Subcutaneous adipose tissue (tissue), 4 donors: ENCODE data around the gene CCDC127. TPM values are rescaled to one million over a fixed set of nuclear protein-coding genes. Genes with fewer than 3 reads are reported as not detected.

Source experiments
- CTCF ChIP-seq: fragments of 450-650 bp; IDR thresholded peaks from one replicate; pipeline ENCODE4 v1.5.1; 2016; ENCODE audit warnings: low read depth, mild to moderate bottlenecking, control low read depth, antibody characterized with exemption, moderate library complexity
- total RNA-seq, 4 donors: library from RNA; depleted of rRNA; stranded (reverse); fragments of >200 nt; gene quantifications; one replicate each; pipeline ENCODE4 v1.1.0, GENCODE V29; 2016

Gene CCDC127
- total RNA-seq, 4 donors from 2014 or later, result 4.9 to 6.5 (median 5.8) TPM

DNA sequence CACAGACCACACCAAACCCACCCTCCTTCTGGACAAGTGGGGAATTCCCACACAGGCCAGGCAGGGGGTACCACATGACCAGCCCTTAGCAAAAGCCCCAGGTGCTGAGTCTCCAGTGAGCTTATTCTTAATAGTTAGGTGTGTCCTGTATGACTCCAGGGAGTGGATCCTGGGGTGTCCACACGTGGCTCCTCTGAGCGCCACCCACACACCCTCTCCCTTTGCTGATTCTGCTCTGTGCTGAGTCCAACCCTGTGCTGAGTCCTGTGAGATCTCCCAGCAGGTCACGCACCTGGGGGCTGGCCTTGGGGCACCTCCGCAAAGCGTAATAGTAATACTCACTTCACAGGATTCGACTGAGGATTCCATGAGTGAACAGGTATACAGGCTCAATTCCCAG lies 14.0 kb downstream of the CCDC127 start:
- TF ChIP-seq CTCF, result no peak

GRCh38 chr5:203246-203930 lies 14.6 kb downstream of the CCDC127 start:
- no peak for TF ChIP-seq CTCF

GRCh38 chr5:201672-202071 lies 16.3 kb downstream of the CCDC127 start:
- TF ChIP-seq CTCF, result no peak

GRCh38 chr5:200985-201384 lies 17.0 kb downstream of the CCDC127 start:
- no peak for TF ChIP-seq CTCF

DNA sequence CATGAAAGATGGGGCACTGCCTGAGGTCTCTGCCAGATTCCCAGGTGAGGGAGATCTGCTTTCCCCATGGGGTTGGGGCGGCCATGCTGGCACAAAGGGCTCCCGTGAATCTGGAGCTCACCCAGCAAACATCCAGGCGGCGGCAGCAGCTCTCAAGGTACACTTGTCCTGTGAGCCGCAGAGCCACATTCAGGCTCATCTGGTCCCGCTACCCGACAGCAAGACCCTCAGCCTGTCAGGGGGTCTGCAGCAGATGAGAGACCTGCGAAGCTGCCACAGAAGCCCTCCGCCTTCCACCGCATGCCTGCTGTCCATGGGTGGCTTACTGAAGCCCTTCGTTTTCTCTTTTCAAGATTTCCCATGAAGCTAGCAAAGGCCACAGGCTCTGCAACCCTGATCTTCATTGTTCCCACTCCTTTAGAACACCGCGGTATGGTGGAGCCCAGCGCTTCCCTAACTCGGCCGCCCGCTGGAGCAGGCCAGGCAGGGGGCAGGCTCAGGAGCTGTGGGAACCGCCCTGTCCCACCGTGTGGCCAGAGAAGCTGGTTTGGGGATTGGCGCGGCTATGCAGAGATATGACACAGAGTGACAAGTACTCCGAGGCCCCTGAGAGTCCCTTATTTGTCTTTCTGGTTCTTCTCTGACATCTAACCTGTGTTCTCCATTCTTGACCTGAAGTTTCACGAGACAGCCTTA lies 17.9 kb downstream of the CCDC127 start:
- no peak for TF ChIP-seq CTCF

GRCh38 chr5:199197-199949 lies 18.6 kb downstream of the CCDC127 start:
- no peak for TF ChIP-seq CTCF
